ENCODE results near the gene RNF38.

DNA sequence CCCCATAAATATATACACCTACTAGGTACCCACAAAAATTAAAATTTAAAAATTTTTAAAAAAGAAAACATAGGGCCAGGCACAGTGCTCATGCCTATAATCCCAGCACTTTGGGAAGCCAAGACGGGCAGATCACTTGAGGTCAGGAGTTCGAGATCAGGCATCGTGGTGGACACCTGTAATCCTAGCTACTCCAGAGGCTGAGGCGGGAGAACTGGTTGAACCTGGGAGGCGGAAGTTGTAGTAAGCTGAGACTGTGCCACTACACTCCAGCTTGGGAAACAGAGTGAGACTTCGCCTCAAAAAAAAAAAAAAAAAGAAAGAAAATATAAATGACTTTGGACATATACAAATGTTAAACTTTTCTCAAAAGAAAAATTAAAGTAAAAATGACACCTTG is 33.3 kb upstream of the RNF38 start:
- TF ChIP-seq CTCF (IDR thresholded peaks at IDR 0.05; ENCODE audit: poor library complexity) (no peak), EZH2phosphoT487 (IDR thresholded peaks at IDR 0.05; ENCODE audit: low read depth, severe bottlenecking, unreplicated experiment) (no peak)

All from hepatocyte (in vitro differentiated cells).